ENCODE measurements around the gene FOCAD. TPM values are rescaled to one million over a fixed set of nuclear protein-coding genes. Genes with fewer than 3 reads are reported as not detected.

The FOCAD gene
- total RNA-seq, 1 donor from 2014 or later: 30.0 TPM

DNA sequence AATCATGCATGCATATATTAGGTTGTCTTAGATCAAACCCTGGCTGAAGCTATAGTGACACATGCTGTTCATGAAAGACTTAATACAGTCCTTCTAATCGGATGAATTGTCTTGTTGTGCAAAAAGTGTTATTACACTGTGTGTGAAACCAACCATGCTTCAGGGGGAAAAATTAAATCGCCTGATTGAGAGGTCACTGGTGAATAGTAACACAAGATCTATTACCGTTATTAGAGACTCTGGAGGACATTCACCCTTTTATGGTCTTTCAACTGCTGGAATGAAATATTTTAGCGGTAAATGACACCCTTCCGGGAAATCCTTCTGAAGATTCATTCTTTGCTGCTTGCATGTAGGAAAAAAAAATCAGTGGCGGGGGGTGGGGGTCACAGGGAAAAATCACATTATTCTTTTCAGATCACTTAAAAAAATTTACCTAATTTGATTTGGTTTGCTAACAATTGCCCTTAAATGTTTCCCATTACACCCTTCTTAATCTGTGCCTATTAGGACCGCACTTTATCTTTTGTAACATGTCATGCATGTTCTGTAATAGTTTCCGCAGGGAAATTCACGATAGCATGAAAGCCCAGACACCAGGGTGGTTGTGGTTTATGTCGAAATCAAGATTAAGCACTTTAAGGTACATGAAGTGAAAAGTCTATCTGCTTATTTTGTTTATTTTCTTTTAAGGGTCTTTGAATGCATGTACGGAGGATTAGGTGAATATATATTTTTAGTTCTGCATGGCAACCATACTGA is 120.6 kb downstream of the FOCAD start:
- no peak overlapping the region for H3K4me3 ChIP-seq (ENCODE audit: low read depth, low read length)
- no peak for DNase-seq (ENCODE audit: low read depth)
- TF ChIP-seq, protein P1, sequence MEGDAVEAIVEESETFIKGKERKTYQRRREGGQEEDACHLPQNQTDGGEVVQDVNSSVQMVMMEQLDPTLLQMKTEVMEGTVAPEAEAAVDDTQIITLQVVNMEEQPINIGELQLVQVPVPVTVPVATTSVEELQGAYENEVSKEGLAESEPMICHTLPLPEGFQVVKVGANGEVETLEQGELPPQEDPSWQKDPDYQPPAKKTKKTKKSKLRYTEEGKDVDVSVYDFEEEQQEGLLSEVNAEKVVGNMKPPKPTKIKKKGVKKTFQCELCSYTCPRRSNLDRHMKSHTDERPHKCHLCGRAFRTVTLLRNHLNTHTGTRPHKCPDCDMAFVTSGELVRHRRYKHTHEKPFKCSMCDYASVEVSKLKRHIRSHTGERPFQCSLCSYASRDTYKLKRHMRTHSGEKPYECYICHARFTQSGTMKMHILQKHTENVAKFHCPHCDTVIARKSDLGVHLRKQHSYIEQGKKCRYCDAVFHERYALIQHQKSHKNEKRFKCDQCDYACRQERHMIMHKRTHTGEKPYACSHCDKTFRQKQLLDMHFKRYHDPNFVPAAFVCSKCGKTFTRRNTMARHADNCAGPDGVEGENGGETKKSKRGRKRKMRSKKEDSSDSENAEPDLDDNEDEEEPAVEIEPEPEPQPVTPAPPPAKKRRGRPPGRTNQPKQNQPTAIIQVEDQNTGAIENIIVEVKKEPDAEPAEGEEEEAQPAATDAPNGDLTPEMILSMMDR (conservative IDR thresholded peaks at IDR 0.05; ENCODE audit: low read depth, low read length): no peak

DNA sequence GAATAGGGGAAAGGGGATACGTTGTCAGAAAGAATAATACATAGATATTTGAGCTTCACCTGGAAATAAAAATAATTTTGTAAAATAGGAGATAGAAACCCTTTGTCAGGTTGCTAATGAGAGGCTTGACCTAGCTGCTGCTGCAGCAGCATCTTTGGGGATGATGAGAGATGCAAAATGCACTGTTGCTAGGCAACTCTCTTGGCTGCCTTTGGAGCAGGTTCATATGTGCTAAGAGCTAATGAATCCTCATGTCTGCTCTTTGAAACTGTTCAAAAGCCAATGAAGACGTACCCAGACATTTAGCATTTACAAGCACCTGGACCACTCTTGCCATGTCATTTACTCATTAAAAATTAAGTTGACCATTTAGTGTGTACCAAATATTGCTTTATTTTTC is 121.7 kb downstream of the FOCAD start:
- TF ChIP-seq, protein P1 (conservative IDR thresholded peaks at IDR 0.05; ENCODE audit: low read depth, low read length): no peak
- no peak for DNase-seq (ENCODE audit: low read depth)
- H3K4me3 ChIP-seq (ENCODE audit: low read depth, low read length): no peak overlapping the region

DNA sequence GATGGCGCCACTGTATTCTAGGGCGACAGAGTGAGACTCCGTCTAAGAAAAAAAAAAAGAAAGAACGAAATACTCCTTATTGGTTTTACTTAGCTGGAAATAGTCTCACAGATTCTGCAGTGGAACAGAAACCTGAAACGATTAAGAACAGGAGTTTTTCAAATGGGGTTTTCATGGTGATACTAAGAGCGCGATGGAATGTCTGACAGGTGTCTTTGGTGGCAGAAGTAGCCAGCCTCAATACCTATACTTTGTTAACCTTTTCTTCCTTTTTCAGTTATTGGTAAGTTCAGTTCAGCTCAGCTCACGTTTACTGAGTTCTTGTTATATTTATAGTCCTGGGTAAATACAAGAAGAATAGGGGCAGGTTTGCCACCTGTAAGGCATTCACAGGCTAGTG is 123.9 kb downstream of the FOCAD start:
- no peak for DNase-seq (ENCODE audit: low read depth)
- no peak overlapping the region for H3K4me3 ChIP-seq (ENCODE audit: low read depth, low read length)
- TF ChIP-seq, protein P1 (conservative IDR thresholded peaks at IDR 0.05; ENCODE audit: low read depth, low read length): no peak

DNA sequence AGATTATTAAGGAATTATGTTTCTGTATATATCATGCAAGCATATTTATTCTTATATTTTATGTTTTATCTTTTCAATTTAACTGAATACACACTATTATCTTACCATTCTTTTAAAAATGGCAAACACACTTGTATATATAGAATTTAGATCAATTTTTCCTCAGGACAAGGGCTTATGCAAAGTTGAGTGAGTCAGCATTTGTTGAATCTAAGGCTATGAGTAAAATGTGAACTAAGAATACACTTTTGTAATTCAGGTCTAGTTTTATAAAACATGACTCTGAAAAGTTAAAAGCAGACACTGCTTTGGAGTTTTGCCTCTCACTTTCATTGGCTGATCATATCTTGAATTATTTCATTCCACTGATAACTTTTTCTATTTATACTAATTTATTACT is 127.8 kb downstream of the FOCAD start:
- DNase-seq (ENCODE audit: low read depth): no peak
- H3K4me3 ChIP-seq (ENCODE audit: low read depth, low read length): no peak overlapping the region

DNA sequence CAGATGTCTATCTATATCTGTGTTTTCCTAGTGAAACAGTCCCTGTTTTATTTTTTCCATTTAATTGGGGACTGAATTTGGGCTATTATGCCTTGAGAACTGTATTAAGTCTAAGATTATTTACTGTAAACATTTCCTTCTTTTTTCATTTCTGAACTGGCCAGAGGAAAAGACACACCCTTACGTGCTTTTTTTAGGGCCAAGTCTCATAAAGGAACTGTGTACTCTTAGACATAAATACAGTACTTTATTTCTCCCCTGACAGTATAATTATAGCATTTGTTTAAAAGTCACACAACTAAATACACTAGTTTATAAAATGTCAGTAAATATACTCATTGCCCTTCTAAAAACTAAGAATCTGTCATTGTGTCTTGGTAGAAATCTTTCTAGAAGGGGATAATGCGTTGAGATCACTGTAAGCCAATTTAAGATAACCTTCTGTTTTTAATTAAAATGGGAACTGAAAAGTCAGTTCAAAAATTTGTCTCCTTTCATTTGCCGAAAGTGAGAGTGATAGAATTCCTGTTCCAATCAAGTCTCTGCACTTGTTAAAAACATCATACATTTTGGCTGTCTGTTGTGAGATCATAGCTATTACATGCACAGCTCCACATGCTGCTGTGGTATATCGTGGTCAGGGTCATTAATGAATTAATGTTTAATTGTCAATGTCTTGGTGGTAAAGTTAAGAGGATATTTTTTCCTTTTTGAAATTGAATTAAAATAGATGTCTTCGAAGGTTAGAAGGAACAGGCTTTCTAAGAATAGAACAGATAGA is 132.1 kb downstream of the FOCAD start:
- no peak for DNase-seq (ENCODE audit: low read depth)
- TF ChIP-seq, protein P1 (conservative IDR thresholded peaks at IDR 0.05; ENCODE audit: low read depth, low read length): no peak
- H3K4me3 ChIP-seq (ENCODE audit: low read depth, low read length): no peak overlapping the region

More for the DNA sequence above, 127.8 kb downstream of the FOCAD start:
- TF ChIP-seq, protein P1 (conservative IDR thresholded peaks at IDR 0.05; ENCODE audit: low read depth, low read length): no peak

DNA sequence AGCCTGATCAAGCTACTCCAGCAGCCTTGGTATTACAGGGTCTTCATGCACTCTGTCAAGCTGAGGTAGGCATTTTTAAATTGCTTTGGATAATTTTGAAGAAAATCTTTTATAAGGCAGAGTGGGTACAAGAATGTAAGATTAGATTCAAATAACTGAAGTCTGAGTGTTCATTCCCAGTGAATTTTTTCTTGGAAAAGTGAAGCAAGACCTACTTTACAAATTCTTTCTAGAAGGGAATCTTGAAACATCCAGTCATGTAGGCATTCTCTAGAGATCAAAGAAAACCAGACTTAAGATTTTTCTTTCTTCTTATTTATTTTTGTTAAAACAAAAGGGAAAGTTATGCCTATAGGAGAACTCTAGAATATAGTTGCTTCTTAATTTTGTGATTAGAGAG is 139.0 kb downstream of the FOCAD start:
- no peak overlapping the region for H3K4me3 ChIP-seq (ENCODE audit: low read depth, low read length)
- TF ChIP-seq, protein P1 (conservative IDR thresholded peaks at IDR 0.05; ENCODE audit: low read depth, low read length): no peak
- no peak for DNase-seq (ENCODE audit: low read depth)

Measured in epithelial cell of proximal tubule (primary cell).